ENCODE measurements around the gene SMCP.

Gene SMCP

GRCh38 chr1:152912900-152913299, 34.8 kb downstream of the SMCP start:
- TF ChIP-seq CTCF (IDR thresholded peaks at IDR 0.05; ENCODE audit: insufficient read depth, low read length, poor library complexity, severe bottlenecking), result no peak
- Histone ChIP-seq H3K36me3 (ENCODE audit: control insufficient read depth, insufficient read depth, low read length) (no peaks in the 10 kb centered on the region), H3K27me3 (replicated peaks; ENCODE audit: control insufficient read depth, insufficient read depth, low read length) (no peaks in the 10 kb centered on the region), H3K4me3 (replicated peaks; ENCODE audit: low read depth, low read length) (no peak overlapping the region)
- DNase-seq (ENCODE audit: extremely low read depth, insufficient read length), result no peak

DNA sequence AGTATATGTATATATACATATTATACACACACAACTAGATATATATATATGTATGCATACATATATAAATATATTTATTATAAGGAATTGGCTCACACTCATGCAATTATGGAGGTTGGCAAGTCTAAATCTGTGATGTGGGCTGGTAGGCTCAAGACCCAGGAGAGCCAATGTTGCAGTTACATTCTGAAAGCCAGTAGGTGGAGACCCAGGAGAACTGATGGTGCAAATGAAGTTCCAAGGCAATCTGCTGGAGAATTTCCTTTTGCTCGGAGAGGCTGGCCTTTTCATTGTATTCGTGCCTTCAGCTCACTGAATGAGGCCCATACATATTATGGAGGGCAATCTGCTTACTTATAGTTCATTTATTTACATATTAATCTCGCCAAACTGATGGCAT, 39.7 kb downstream of the SMCP start:
- DNase-seq (ENCODE audit: extremely low read depth, insufficient read length), result no peak
- H3K27me3 ChIP-seq (replicated peaks; ENCODE audit: control insufficient read depth, insufficient read depth, low read length), result no peaks in the 10 kb centered on the region
- no peaks in the 10 kb centered on the region for H3K36me3 ChIP-seq (ENCODE audit: control insufficient read depth, insufficient read depth, low read length)
- TF ChIP-seq CTCF (IDR thresholded peaks at IDR 0.05; ENCODE audit: insufficient read depth, low read length, poor library complexity, severe bottlenecking), result no peak
- H3K4me3 ChIP-seq (replicated peaks; ENCODE audit: low read depth, low read length), result no peak overlapping the region

DNA sequence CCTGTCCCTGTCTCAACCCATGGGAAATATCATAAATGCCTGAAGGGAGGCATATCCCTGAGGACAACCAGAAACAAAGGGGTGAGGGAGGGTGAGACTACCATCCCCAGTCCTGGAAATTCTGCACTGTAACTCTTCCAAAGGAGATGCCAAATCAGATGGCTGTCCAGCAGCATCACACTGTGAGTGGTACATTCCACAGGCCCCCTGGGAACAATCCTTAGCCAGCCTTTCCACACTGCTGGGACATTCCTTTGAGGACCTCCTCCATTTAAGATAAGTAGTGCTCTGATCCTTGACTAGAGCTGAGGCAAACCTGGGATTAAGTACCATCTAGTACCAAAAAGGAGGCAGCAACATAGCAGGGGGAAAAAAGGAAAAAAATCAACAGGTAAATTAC, 40.9 kb downstream of the SMCP start:
- H3K27me3 ChIP-seq (replicated peaks; ENCODE audit: control insufficient read depth, insufficient read depth, low read length), result no peaks in the 10 kb centered on the region
- no peak for TF ChIP-seq CTCF (IDR thresholded peaks at IDR 0.05; ENCODE audit: insufficient read depth, low read length, poor library complexity, severe bottlenecking)

DNA sequence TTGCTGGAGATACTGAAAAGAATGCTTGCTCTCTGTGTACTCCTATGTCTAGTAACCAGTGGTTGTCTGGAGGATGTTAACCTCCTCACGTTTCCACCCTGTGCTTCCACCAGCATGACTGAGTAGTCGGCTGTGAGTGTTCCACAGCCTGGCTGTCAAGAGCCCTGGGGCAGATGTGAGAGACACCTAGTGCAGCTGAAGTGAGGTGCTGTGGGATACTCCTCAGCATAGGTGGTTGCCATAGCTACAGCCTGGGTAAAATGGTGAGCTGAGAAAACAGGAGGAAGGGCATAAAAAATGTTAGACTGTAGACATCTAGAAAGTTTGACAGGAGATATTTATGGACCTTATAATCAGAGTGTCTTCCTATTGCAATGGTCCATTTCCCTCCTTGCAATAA, 46.1 kb downstream of the SMCP start:
- Histone ChIP-seq H3K36me3 (ENCODE audit: control insufficient read depth, insufficient read depth, low read length) (no peaks in the 10 kb centered on the region), H3K27me3 (replicated peaks; ENCODE audit: control insufficient read depth, insufficient read depth, low read length) (no peaks in the 10 kb centered on the region), H3K4me3 (replicated peaks; ENCODE audit: low read depth, low read length) (no peak overlapping the region)
- DNase-seq (ENCODE audit: extremely low read depth, insufficient read length), result no peak
- TF ChIP-seq CTCF (IDR thresholded peaks at IDR 0.05; ENCODE audit: insufficient read depth, low read length, poor library complexity, severe bottlenecking), result peak; percentile 8

More for the DNA sequence above, 40.9 kb downstream of the SMCP start:
- no peaks in the 10 kb centered on the region for H3K36me3 ChIP-seq (ENCODE audit: control insufficient read depth, insufficient read depth, low read length)
- no peak overlapping the region for H3K4me3 ChIP-seq (replicated peaks; ENCODE audit: low read depth, low read length)
- DNase-seq (ENCODE audit: extremely low read depth, insufficient read length), result no peak

GRCh38 chr1:152926091-152926490, 48.0 kb downstream of the SMCP start:
- TF ChIP-seq CTCF (IDR thresholded peaks at IDR 0.05; ENCODE audit: insufficient read depth, low read length, poor library complexity, severe bottlenecking), result peak; percentile 78
- DNase-seq (ENCODE audit: extremely low read depth, insufficient read length), result no peak
- Histone ChIP-seq H3K27me3 (replicated peaks; ENCODE audit: control insufficient read depth, insufficient read depth, low read length) (no peaks in the 10 kb centered on the region), H3K4me3 (replicated peaks; ENCODE audit: low read depth, low read length) (no peak overlapping the region), H3K36me3 (ENCODE audit: control insufficient read depth, insufficient read depth, low read length) (no peaks in the 10 kb centered on the region)

- H3K36me3 ChIP-seq (ENCODE audit: control insufficient read depth, insufficient read depth, low read length), result no peaks in the 10 kb centered on the region
- no peak for TF ChIP-seq CTCF (IDR thresholded peaks at IDR 0.05; ENCODE audit: insufficient read depth, low read length, poor library complexity, severe bottlenecking)
- no peak overlapping the region for H3K4me3 ChIP-seq (replicated peaks; ENCODE audit: low read depth, low read length)
- DNase-seq (ENCODE audit: extremely low read depth, insufficient read length), result no peak
- no peaks in the 10 kb centered on the region for H3K27me3 ChIP-seq (replicated peaks; ENCODE audit: control insufficient read depth, insufficient read depth, low read length)
Measured at GRCh38 chr1:152928671-152929070, 50.5 kb downstream of the SMCP start.
